Measurements from ENCODE around the gene CACNA1D.

Gene CACNA1D

GRCh38 chr3:53792866-53793265 is 298.5 kb downstream of the CACNA1D start:
- DNase-seq (ENCODE audit: insufficient read length, low spot score): no peak
- FAIRE-seq: no peak
- TF ChIP-seq POLR2AphosphoS5 (IDR thresholded peaks at IDR 0.05; ENCODE audit: low read depth, low read length): no peak
- no peak for TF ChIP-seq POLR2A (IDR thresholded peaks at IDR 0.05; ENCODE audit: low read depth, low read length)
- TF ChIP-seq SPI1 (IDR thresholded peaks at IDR 0.05; ENCODE audit: low read depth, low read length): no peak
- no peak for TF ChIP-seq POU2F2 (IDR thresholded peaks at IDR 0.05; ENCODE audit: low read depth, low read length)
- no peak for TF ChIP-seq PAX5 (IDR thresholded peaks at IDR 0.05; ENCODE audit: insufficient read depth, low read length, severe bottlenecking)
- TF ChIP-seq TAF1 (IDR thresholded peaks at IDR 0.05; ENCODE audit: low read depth, low read length): no peak

GRCh38 chr3:53794597-53794996 is 300.2 kb downstream of the CACNA1D start:
- FAIRE-seq: no peak
- TF ChIP-seq POLR2A (IDR thresholded peaks at IDR 0.05; ENCODE audit: low read depth, low read length): no peak
- TF ChIP-seq SPI1 (IDR thresholded peaks at IDR 0.05; ENCODE audit: low read depth, low read length): no peak
- no peak for TF ChIP-seq TAF1 (IDR thresholded peaks at IDR 0.05; ENCODE audit: low read depth, low read length)
- no peak for TF ChIP-seq PAX5 (IDR thresholded peaks at IDR 0.05; ENCODE audit: insufficient read depth, low read length, severe bottlenecking)
- no peak for TF ChIP-seq POU2F2 (IDR thresholded peaks at IDR 0.05; ENCODE audit: low read depth, low read length)
- no peak for TF ChIP-seq POLR2AphosphoS5 (IDR thresholded peaks at IDR 0.05; ENCODE audit: low read depth, low read length)
- no peak for DNase-seq (ENCODE audit: insufficient read length, low spot score)

- DNase-seq (ENCODE audit: insufficient read length, low spot score) (no peak), FAIRE-seq (no peak)
- TF ChIP-seq POU2F2 (IDR thresholded peaks at IDR 0.05; ENCODE audit: low read depth, low read length): no peak
Observed at GRCh38 chr3:53795176-53795575, 300.8 kb downstream of the CACNA1D start.

GRCh38 chr3:53795789-53796560 is 301.6 kb downstream of the CACNA1D start:
- FAIRE-seq (no peak), DNase-seq (ENCODE audit: insufficient read length, low spot score) (no peak)
- TF ChIP-seq SPI1 (IDR thresholded peaks at IDR 0.05; ENCODE audit: low read depth, low read length) (no peak), POLR2A (IDR thresholded peaks at IDR 0.05; ENCODE audit: low read depth, low read length) (no peak), PAX5 (IDR thresholded peaks at IDR 0.05; ENCODE audit: insufficient read depth, low read length, severe bottlenecking) (no peak), POU2F2 (IDR thresholded peaks at IDR 0.05; ENCODE audit: low read depth, low read length) (no peak), TAF1 (IDR thresholded peaks at IDR 0.05; ENCODE audit: low read depth, low read length) (no peak), POLR2AphosphoS5 (IDR thresholded peaks at IDR 0.05; ENCODE audit: low read depth, low read length) (no peak)

GRCh38 chr3:53798144-53798543 is 303.7 kb downstream of the CACNA1D start:
- peak; percentile 16 for FAIRE-seq

GRCh38 chr3:53799338-53799865 is 305.0 kb downstream of the CACNA1D start:
- DNase-seq (ENCODE audit: insufficient read length, low spot score): no peak
- FAIRE-seq: no peak
- TF ChIP-seq PAX5 (IDR thresholded peaks at IDR 0.05; ENCODE audit: insufficient read depth, low read length, severe bottlenecking): no peak

More at GRCh38 chr3:53798144-53798543, 303.7 kb downstream of the CACNA1D start:
- DNase-seq (ENCODE audit: insufficient read length, low spot score): no peak
- TF ChIP-seq POLR2AphosphoS5 (IDR thresholded peaks at IDR 0.05; ENCODE audit: low read depth, low read length) (no peak), POLR2A (IDR thresholded peaks at IDR 0.05; ENCODE audit: low read depth, low read length) (no peak), PAX5 (IDR thresholded peaks at IDR 0.05; ENCODE audit: insufficient read depth, low read length, severe bottlenecking) (no peak), SPI1 (IDR thresholded peaks at IDR 0.05; ENCODE audit: low read depth, low read length) (no peak), POU2F2 (IDR thresholded peaks at IDR 0.05; ENCODE audit: low read depth, low read length) (no peak)

- TF ChIP-seq POLR2A (IDR thresholded peaks at IDR 0.05; ENCODE audit: low read depth, low read length) (no peak), PAX5 (IDR thresholded peaks at IDR 0.05; ENCODE audit: insufficient read depth, low read length, severe bottlenecking) (no peak), POLR2AphosphoS5 (IDR thresholded peaks at IDR 0.05; ENCODE audit: low read depth, low read length) (no peak)
- FAIRE-seq: no peak
- no peak for DNase-seq (ENCODE audit: insufficient read length, low spot score)
Observed at GRCh38 chr3:53800041-53800906, 305.9 kb downstream of the CACNA1D start.

- TF ChIP-seq POU2F2 (IDR thresholded peaks at IDR 0.05; ENCODE audit: low read depth, low read length): no peak
- TF ChIP-seq POLR2AphosphoS5 (IDR thresholded peaks at IDR 0.05; ENCODE audit: low read depth, low read length): no peak
- no peak for TF ChIP-seq POLR2A (IDR thresholded peaks at IDR 0.05; ENCODE audit: low read depth, low read length)
- TF ChIP-seq PAX5 (IDR thresholded peaks at IDR 0.05; ENCODE audit: insufficient read depth, low read length, severe bottlenecking): no peak
- TF ChIP-seq TAF1 (IDR thresholded peaks at IDR 0.05; ENCODE audit: low read depth, low read length): no peak
- TF ChIP-seq SPI1 (IDR thresholded peaks at IDR 0.05; ENCODE audit: low read depth, low read length): no peak
- DNase-seq (ENCODE audit: insufficient read length, low spot score): no peak
- FAIRE-seq: no peak
Observed at GRCh38 chr3:53801319-53801718, 306.9 kb downstream of the CACNA1D start.

GRCh38 chr3:53802256-53802880 is 308.0 kb downstream of the CACNA1D start:
- TF ChIP-seq SPI1 (IDR thresholded peaks at IDR 0.05; ENCODE audit: low read depth, low read length) (no peak), POLR2A (IDR thresholded peaks at IDR 0.05; ENCODE audit: low read depth, low read length) (no peak), TAF1 (IDR thresholded peaks at IDR 0.05; ENCODE audit: low read depth, low read length) (no peak), POLR2AphosphoS5 (IDR thresholded peaks at IDR 0.05; ENCODE audit: low read depth, low read length) (no peak), PAX5 (IDR thresholded peaks at IDR 0.05; ENCODE audit: insufficient read depth, low read length, severe bottlenecking) (no peak), POU2F2 (IDR thresholded peaks at IDR 0.05; ENCODE audit: low read depth, low read length) (no peak)
- DNase-seq (ENCODE audit: insufficient read length, low spot score) (no peak), FAIRE-seq (no peak)
